HT-29 (cell line): ENCODE measurements around the gene NIFK. TPM values are rescaled to one million over a fixed set of nuclear protein-coding genes. Genes with fewer than 3 reads are reported as not detected.

Source experiments
- DNase-seq: peaks from one replicate; pipeline ENCODE4 v3.0.0-alpha.2; 2015; ENCODE audit warnings: low spot score
- total RNA-seq: library from RNA; depleted of rRNA; stranded (reverse); fragments of >200 nt; shearing (Covaris generic); gene quantifications from 2 replicates; pipeline ENCODE4 v1.2.3, GENCODE V29; 2014; rRNA removed

Gene NIFK
- 25.9 and 28.4 TPM in 2 replicates for total RNA-seq

DNA sequence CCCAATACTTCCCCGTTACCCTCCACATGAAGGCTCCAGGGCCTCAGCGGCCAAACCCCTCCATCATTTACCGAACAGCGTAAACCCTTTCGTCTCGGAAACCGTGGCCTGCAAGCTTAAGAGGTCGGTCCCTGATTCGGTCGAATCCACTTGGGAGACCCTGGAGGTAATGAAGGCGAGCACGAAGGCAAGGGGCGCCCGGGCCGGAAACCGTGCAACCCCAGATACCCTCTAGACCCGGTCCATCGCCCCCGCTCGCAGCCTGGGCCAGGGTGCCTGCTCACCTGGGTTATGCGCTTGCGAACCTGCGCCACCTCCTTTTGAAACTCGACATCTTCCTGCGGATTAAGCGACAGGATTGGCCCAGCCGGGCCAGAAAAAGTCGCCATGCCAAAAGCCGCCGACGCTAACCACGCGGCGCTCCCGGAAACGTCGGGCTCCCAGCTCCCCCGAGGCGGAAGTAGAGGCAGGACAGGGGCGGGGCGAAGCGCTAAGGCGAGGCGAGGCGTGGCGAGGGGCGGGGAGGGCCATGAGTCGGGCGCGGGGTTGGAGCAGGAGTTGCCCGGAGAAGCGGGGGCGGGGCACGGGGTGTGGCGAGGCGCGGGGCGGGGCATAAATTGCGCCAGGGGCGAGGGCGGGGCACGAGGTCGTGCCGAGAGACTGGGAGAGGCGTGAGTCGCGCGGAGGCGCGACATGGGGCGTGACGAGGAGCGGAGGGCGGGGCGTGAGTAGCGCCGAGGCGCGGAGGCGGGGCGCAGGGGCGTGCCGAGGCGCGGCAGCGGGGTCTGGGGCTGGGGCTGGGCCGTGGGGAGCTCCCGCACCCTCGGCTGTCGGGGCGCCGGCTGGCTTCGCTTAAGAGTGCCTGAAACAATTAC is at the start of gene NIFK:
Gene NIFK (minus strand): TSS at position 414 of the 875 bp plus-strand sequence. CDS start 25 bp downstream, at position 389.
- DNase-seq: peak; percentile 99

DNA sequence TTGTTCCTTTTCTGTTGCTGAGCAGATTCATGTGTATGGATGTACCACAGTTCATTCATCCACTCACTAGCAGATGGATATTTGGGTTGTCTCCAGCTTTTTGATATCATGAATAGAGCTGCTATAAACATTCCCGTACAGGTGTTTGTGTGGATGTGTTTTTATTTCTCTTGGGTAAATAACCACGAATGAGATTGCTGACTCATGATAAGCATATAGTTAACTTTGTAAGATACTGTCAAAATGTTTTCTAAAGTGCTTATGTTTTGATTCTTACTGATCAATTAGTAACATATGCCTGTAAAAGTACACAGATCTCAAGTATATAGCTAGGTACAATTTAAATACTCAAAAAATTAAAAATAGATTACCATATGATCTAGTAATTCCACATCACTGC is 46.5 kb upstream of the NIFK start:
- DNase-seq: no peak

- DNase-seq: no peak
Measured at GRCh38 chr2:121778741-121779487, 42.2 kb upstream of the NIFK start.

DNA sequence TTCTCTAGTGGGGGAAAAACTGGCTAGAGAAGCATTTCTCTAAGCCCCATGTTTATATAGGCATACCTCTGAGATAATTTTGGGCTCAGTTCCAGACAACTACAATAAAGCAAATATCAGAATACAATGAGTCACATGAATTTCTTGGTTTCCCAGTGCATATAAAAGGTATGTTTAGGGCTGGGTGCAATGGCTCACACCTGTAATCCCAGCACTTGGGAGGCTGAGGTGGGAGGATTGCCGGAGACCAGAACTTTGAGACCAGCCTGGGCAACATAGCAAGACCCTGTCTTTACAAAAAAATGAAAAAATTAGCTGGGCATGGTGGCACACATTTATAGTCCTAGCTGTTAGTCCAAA is 41.0 kb upstream of the NIFK start:
- DNase-seq: peak; percentile 53

DNA sequence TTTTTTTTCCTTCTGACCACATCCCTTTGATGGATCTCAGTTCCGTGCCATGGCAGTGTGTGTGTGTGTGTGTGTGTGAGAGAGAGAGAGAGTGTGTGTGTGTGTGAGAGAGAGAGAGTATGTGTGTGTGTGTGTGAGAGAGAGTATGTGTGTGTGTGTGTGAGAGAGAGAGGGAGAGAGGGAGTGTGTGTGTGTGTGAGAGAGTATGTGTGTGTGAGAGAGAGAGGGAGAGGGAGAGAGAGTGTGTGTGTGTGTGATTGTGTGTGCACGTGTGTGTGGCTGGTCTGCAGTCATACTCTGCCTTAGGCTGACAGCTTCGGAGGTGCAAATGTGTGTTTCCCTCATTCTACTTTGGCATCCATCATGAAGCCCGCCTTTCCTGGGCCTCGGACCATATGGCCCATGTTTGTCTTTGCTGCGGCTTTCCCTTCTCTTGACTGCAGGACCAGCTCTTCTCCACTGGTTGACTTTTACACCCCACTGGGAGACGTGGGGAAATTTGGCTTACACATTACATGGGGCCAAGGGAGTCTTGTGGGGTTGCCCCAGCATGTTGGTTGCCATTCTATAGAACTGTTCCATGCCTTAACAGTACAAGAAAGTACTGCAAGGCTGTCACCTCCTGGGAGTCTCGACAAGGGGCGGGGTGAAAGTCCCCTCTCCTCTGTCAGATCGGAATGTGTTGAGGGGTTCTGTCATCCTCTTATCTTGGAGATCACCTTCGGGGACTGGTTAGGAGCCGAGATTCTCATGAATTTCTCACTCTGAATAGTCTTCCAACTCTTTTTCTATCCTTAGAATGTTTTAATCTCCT is 40.4 kb upstream of the NIFK start:
- DNase-seq: no peak

- no peak for DNase-seq
Measured at GRCh38 chr2:121776361-121776760, 39.7 kb upstream of the NIFK start.

DNA sequence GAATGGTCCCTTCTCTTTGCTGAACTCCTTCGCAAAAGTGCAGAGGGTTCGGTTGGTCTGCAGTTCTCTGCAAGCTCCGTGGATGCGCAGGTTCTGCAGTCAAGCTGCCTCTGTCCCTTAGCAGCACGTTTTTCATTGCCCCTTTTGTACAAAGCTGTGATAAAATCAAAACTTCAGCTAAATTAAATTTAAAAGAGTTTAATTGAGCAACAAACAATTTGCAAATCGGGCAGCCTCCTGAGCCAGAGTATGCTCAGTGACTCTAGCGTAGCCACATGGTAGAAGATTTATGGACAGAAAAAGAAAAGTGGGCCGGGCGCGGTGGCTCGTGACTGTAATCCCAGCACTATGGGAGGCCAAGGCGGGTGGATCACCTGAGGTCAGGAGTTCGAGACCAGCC is 37.6 kb upstream of the NIFK start:
- no peak for DNase-seq

DNA sequence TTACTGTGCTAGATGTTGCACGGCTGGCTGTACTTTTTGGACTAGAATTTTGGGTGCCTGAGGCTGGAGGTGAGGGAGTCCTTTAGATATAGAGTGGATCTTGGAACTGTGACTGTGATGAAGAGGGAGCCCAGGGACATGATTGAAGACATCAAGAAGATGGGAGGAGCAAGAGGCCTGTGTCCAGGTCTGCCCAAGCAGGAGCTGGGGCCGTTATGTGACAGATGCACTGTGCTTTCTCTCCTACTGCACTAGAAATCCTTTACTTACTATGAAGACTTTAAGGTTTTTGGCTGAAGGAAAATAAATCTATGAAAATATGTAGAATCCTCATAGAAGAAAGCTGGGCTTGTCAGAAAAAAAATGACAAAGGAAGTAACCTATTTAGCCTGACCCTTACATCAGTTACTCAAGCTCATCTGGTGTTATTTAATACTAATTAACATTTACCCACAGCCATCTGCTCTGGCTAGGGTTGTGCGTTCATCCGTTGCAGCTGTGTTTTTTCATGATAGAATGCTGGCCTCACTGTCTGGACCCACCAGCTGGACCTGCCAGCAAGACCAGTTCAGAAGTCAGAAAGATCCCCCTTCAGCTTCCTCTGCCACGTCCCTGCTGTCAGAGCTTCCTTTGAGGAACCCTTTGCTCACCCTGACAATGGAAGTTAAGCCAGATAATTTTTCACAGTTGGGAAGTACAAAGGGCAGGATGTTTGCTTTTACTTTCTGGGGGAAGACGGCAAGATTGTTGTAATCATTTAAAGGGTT is 35.5 kb upstream of the NIFK start:
- no peak for DNase-seq

DNA sequence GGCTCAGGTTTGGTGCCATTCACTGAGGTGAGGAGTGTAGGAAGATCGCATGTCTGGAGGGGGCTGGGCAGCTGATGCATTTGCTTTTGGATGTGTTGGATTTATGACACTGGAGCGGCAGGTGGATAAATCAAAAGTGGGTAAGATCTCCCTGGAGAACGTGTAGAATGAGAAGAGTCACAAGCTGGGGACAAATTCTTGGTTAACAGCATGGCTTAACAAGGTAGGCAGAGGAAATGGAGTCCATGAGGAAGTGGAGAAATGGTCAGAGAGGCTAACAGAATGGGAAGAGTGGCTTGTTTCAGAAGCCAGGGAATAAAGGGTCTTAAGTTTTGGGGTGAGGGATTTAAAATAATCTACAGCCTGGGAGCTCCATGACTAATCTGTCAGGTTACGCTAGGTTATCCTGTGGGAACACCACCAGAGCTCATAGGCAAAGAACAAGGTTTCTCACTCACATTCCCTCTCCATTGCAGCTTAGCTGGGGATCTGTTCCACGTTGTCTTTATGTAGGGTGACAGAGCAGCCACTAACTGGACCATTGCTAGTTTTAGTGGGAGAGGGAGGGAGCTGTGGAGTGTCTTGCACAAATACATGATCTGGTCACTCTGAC is 31.6 kb upstream of the NIFK start:
- no peak for DNase-seq

DNA sequence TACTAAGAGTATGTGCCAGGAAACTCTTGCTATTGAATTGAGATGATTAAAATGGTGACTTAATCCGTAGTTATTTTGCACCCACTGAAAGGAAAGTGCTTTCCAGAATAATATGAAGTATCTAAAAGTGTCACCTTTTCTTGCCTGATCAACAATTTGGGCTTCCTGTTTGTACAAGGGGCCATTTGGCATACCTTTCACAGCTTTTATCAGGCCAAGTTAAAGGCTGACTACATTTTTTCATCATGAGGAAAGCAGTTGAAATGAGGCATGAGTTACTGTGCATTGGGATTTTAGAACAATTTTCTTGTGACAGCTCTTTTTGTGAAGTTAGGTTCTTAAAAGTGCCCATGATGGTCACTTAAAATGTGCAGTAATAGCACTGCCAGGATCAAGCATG is 29.9 kb upstream of the NIFK start:
- no peak for DNase-seq

GRCh38 chr2:121764681-121765228 is 28.1 kb upstream of the NIFK start:
- DNase-seq: no peak

DNA sequence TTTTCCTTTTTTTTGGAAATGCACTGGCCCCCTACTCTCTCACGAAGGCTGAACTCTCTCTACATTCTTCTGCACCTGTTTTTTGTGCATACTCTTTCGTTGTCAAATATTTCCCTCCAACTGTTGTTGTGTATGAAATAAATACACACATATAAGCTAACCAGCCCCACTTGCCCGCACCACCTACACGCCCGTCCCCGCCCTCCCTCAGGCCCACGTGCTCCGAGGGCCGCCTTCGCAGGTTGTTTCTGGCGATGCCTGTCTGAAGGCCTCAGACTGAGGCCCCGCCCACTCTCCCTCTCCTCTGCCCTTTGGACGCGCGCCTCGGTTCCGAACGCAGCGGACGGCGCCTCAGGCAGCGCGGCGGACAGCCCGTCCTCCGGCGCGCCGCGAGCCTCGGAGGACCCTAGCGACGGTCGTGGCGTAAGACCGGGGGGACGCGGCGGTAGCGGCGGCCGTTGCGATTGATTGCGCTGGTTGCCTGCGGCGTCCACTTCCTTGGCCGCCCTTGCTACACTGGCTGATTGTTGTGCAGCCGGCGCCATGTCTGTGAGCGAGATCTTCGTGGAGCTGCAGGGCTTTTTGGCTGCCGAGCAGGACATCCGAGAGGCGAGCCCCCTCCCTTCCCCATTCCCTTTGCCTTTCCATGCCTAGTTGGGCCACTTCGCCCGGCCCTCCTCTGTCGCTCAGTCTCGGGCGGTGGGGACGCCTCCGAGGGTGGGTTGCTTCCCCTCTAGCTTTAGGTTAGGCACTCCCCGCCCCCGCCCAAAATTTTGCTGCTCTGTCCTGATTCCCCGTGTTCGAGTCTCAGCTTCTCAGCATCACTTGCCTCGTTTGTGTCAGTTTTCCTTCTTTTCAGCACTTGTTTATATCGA is 18.8 kb upstream of the NIFK start, which contains the start of gene TSN:
Gene TSN (plus strand): TSS at position 415 of the 875 bp plus-strand sequence. CDS start 129 bp downstream, at position 544.
- peak; percentile 97 for DNase-seq

DNA sequence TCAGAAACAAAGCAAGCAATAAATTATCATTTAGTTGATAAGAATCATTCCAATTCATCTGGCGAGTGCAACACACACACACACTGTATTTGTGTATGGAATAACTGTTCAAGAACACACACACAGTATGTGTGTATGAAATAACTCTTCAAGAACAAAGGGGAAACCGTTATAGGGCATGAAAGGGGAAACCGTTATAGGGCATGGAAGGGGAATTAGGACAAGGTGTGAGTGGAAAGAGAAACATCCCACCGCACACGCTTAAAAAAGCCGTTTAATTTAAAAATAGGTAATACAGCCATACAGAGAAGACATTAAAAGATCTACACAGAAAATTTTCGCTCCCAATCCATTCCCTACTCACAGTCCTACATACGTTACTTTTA is 18.2 kb upstream of the NIFK start:
- no peak for DNase-seq

DNA sequence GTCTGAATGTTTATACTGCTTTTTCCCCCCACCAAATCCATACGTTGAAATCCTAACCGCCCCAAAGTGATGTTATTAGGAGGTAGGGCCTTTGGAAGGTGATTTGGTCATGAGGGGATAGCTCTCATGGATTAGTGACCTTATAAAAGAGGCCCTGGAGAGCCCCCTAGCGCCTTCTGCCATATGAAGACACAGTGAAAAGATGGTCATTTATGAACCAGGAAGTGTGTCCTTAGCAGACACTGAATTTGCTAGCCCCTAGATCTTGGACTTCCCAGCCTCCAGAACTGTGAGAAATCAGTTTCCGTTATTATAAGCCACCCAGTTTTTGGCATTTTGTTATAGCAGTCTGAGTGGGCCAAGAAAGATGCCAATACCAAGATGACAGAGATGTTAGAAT is 11.5 kb upstream of the NIFK start:
- DNase-seq: peak; percentile 56

DNA sequence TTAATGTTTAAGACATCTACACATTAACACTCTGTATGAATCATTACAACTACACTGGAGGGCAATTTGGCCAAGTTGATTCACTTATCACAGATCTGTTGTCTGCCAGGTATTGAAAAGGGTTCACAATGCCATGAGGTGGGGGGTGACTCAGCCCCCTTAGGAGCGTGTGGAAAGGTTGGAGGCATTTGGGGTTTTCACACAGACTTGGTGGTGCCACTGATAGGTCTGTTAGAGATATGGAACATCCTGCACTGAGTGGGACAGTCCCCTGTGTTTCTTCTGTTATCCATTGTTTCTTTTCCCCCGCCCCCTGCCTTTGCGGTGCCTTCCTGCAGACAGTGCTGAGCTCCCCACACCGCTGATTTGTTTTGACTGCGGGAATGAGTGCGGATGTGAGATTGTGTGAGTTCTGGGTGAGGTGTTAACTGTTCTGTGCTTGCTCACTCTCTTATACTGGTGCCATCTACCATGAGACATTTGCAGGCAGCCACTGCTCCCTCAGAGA is 9.4 kb upstream of the NIFK start:
- DNase-seq: no peak

DNA sequence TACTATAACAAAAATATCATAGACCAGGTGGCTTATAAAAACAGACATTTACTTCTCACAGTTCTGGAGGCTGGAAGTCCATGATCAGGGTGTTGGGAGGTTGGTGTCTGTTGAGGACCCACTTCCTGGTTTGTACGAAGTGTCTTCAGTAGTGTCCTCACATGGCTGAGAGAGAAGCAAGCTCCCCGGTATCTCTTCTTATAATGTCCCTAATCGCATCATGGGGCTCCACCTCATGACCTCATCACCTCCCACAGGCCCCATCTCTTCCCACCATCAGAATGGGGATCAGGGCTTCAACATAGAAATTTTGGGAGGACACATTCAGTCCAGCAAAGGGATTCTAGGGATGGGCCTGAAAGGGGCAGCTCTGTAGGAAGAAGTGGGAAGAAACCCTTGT is 4.8 kb upstream of the NIFK start:
- no peak for DNase-seq

DNA sequence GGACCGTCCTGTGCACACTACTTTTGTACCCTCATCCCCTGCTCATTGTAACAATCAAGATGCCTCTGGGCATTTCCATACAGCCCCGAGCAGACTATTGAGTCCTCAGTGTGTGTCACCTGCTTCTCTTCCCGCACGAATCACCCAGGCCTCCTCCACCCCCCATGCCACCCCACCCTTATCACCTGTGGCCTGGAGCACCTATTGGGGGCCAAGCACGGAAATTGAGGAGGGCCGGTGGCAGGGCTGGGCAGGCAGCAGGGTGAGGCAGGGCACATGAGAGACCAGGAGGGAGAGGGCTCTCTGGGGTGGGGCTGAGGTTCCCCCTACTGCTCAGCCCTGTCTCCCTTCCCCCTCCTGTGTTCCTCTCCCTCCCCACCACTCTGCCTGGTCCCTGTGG is 4.3 kb upstream of the NIFK start:
- no peak for DNase-seq

GRCh38 chr2:121736140-121736461 is 574 bp downstream of the NIFK start:
- peak; percentile 25 for DNase-seq

DNA sequence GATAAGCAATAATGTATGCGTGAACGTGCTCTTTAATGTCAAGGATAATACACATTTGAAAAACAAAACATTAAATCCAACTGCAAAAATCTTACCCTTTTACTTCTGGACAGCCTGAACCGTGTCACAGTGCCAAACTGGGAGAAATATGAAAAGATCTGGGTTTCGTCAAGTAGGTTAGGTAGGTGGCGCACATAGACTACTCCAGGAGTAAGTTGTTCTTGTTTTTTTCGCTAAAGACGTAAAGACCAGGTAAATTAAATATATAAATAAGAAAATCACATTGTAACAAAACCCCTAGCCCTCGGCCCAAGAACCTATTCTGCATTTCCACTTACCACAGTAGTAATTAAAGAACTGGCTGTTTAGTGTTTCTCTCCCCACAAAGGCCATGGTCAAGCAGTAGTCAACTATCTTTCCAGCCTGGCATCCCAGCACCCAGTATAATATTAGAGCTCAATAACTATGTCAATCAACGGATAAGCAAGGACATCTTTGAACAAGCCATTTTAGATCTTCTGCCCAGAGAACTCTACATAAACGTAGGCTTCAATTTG is 1.1 kb downstream of the NIFK start:
- peak; percentile 53 for DNase-seq
